GM06990 (cell line): Measurements from ENCODE around the gene ADAMTSL2.

Source experiments
- DNase-seq: peaks from one replicate; pipeline ENCODE4 v3.0.0-alpha.2; 2011; ENCODE audit not compliant: insufficient read length; ENCODE audit errors: extremely low read depth
- H3K27me3 ChIP-seq: replicated peaks from 2 replicates; pipeline ENCODE4 v1.6.0; 2011; ENCODE audit warnings: low read length; ENCODE audit not compliant: control insufficient read depth, insufficient read depth
- H3K36me3 ChIP-seq: 2 replicates; pipeline ENCODE4 v1.5.1; 2011; ENCODE audit warnings: low read length; ENCODE audit not compliant: control insufficient read depth, insufficient read depth
- H3K4me3 ChIP-seq: replicated peaks from 2 replicates; pipeline ENCODE4 v1.5.1; 2011; ENCODE audit warnings: low read depth, mild to moderate bottlenecking, control low read depth, low read length
- TF ChIP-seq, protein P1 (sequence below): IDR thresholded peaks from 2 replicates; pipeline ENCODE4 v1.5.1; 2011; ENCODE audit warnings: low read length, control low read depth, mild to moderate bottlenecking, inconsistent platforms; ENCODE audit not compliant: insufficient read depth, poor library complexity, severe bottlenecking

The ADAMTSL2 gene

DNA sequence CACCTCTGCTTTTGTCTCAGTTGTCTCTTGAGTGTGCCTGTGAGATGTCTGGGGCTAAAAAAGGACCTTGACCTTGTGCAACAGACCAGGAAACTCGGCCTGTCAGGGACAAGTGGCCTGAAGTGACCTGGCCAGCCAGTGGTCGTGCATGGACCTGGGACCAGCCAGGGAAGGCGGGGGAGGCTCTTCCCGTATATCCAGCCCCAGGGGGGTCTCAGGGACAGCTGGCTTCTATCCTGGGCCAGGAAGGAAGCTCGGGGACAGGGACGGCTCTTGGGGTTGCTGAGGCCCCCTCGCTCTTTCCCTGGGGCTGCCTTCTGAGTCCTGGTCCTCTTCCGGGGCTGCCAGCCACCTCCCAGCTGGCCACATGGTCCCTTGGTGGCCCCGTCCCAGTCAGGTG is 3.2 kb upstream of the ADAMTSL2 start:
- Histone ChIP-seq H3K27me3 (peaks cover 3% of the 10 kb centered on the region), H3K36me3 (no peaks in the 10 kb centered on the region), H3K4me3 (no peak overlapping the region)
- TF ChIP-seq, protein P1, sequence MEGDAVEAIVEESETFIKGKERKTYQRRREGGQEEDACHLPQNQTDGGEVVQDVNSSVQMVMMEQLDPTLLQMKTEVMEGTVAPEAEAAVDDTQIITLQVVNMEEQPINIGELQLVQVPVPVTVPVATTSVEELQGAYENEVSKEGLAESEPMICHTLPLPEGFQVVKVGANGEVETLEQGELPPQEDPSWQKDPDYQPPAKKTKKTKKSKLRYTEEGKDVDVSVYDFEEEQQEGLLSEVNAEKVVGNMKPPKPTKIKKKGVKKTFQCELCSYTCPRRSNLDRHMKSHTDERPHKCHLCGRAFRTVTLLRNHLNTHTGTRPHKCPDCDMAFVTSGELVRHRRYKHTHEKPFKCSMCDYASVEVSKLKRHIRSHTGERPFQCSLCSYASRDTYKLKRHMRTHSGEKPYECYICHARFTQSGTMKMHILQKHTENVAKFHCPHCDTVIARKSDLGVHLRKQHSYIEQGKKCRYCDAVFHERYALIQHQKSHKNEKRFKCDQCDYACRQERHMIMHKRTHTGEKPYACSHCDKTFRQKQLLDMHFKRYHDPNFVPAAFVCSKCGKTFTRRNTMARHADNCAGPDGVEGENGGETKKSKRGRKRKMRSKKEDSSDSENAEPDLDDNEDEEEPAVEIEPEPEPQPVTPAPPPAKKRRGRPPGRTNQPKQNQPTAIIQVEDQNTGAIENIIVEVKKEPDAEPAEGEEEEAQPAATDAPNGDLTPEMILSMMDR = no peak
- DNase-seq = no peak

DNA sequence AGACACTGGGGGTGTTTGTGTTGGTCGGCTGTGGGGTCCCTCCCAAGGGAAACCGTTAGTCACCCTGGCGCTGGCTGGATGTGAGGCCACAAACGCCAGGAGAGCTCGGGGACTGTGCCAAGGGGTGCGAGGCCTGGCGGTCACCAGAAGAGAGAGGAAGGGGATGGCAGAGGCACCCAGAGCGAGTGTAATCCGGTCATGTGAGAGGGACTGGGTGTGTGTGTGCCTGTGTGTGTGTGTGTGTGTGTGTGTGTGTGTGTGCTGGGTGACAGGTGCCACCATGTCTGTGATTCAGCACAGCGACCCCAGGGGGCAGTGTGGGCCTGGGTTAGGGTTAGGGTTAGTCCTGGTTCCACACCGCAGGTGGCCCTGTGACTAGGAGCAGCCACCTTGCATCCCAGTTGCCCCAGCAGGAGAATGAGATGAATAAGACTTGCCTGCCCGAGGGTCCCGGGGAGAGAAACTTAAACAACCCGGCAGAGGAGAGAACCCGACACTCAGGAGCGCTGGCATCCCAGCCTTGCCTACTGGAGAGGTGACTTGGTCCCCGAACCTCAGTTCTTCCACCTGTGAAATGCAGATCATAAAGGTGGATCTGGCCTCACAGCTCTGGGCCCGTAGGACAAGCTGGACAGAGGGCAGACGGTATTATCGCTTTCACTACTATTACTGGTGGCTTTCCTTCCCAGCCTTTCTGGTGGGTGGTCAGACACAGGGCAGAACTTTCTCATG is 1.4 kb upstream of the ADAMTSL2 start:
- DNase-seq = peak; percentile 67
- no peaks in the 10 kb centered on the region for H3K36me3 ChIP-seq
- no peak overlapping the region for H3K4me3 ChIP-seq
- H3K27me3 ChIP-seq = peaks cover 3% of the 10 kb centered on the region
- TF ChIP-seq, protein P1 = peak; percentile 72

DNA sequence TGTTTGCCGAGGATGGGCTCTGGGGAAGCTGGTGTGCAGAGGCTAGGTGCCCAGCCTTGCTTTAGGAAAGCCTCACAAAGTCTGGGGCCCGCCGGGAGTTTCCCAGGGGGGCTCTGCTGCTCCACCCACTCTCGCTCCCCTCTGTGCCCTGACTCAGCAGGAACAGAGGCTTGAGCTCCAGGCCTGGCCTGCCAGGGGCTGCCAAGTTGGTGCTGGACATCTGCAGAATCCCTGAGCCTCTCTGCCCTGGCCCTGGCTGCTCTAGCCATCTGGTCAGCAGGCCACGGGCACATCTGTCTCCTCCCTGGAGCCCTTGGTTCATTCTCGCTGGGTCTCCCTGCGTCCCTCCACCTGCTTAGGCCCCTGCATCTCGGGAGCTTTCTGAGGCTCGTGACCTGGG is 647 bp upstream of the ADAMTSL2 start:
- TF ChIP-seq, protein P1 = no peak
- H3K4me3 ChIP-seq = no peak overlapping the region
- H3K27me3 ChIP-seq = peaks cover 3% of the 10 kb centered on the region
- DNase-seq = no peak
- H3K36me3 ChIP-seq = no peaks in the 10 kb centered on the region

GRCh38 chr9:133535306-133535877 is 888 bp downstream of the ADAMTSL2 start:
- Histone ChIP-seq H3K36me3 (no peaks in the 10 kb centered on the region), H3K27me3 (peaks cover 4% of the 10 kb centered on the region), H3K4me3 (no peak overlapping the region)
- no peak for DNase-seq
- TF ChIP-seq, protein P1 = no peak

GRCh38 chr9:133536080-133536479 is 1.6 kb downstream of the ADAMTSL2 start:
- H3K36me3 ChIP-seq = no peaks in the 10 kb centered on the region
- no peak for DNase-seq
- no peak overlapping the region for H3K4me3 ChIP-seq
- peaks cover 4% of the 10 kb centered on the region for H3K27me3 ChIP-seq
- TF ChIP-seq, protein P1 = no peak
